PC-3 (cell line): ENCODE data around the gene FMO2. TPM values are rescaled to one million over a fixed set of nuclear protein-coding genes. Genes with fewer than 3 reads are reported as not detected.
"Not testable (repeated sequence)": the region's sequence is repeated elsewhere in the genome, so short reads cannot be mapped to it uniquely, and the experiment has no call there.

Experiments used
- ATAC-seq: fragments of 200-7000 bp; cut with Tn5 transposase; 2 replicates; pipeline ENCODE4 v1.9.1; 2020; ENCODE audit warnings: mild to moderate bottlenecking, moderate library complexity
- BruUV-seq: library from RNA; stranded (reverse); fragments of 400-500 nt; replicated peaks from 2 replicates; lab custom pipeline; 2021; lab: Mats Ljungman, UMichigan
- CTCF ChIA-PET: fragments of 300-600 bp; sonication (Branson Sonifier 250); formaldehyde crosslinking; loops from one replicate; lab custom pipeline; 2022; ENCODE audit warnings: antibody characterized with exemption; lab: Charles Lee
- POLR2A ChIA-PET: fragments of 300-600 bp; sonication (Branson Sonifier 250); formaldehyde crosslinking; loops from one replicate; lab custom pipeline; 2022; ENCODE audit warnings: antibody characterized with exemption; ENCODE audit not compliant: unreplicated experiment; lab: Charles Lee
- DNase-seq: peaks from one replicate; pipeline ENCODE4 v3.0.0-alpha.2; 2015
- H2AFZ ChIP-seq: fragments of 300-600 bp; sonication (generic); 2 replicates; pipeline ENCODE4 v1.6.0; 2016; ENCODE audit warnings: antibody characterized with exemption, low read length
- H3F3A ChIP-seq: fragments of 300-600 bp; sonication (generic); one replicate; pipeline ENCODE4 v1.6.0; 2017; ENCODE audit warnings: antibody characterized with exemption, low read length, control low read depth, mild to moderate bottlenecking; ENCODE audit not compliant: unreplicated experiment
- H3K27ac ChIP-seq: fragments of 300-600 bp; sonication (generic); 2 replicates; pipeline ENCODE4 v1.5.1; 2016; ENCODE audit warnings: mild to moderate bottlenecking, low read length
- H3K27me3 ChIP-seq: fragments of 300-600 bp; sonication (generic); 2 replicates; pipeline ENCODE4 v1.6.1; 2016; ENCODE audit warnings: low read length, mixed read lengths
- H3K36me3 ChIP-seq: fragments of 300-600 bp; sonication (generic); 2 replicates; pipeline ENCODE4 v1.6.1; 2016; ENCODE audit warnings: low read depth, mixed run types, low read length, mixed read lengths
- H3K4me1 ChIP-seq: fragments of 300-600 bp; sonication (generic); 2 replicates; pipeline ENCODE4 v1.5.1; 2016; ENCODE audit warnings: low read length; ENCODE audit not compliant: insufficient read depth
- H3K4me2 ChIP-seq: fragments of 300-600 bp; sonication (generic); 2 replicates; pipeline ENCODE4 v1.6.0; 2016; ENCODE audit warnings: low read length
- H3K4me3 ChIP-seq: fragments of 300-600 bp; sonication (generic); 2 replicates; pipeline ENCODE4 v1.5.1; 2016; ENCODE audit warnings: mild to moderate bottlenecking, low read length, mixed read lengths
- H3K79me2 ChIP-seq: fragments of 300-600 bp; sonication (generic); 2 replicates; pipeline ENCODE4 v1.6.1; 2017; ENCODE audit warnings: low read length, mixed read lengths
- H3K9ac ChIP-seq: fragments of 300-600 bp; sonication (generic); 2 replicates; pipeline ENCODE4 v1.6.0; 2016; ENCODE audit warnings: mild to moderate bottlenecking, low read length
- H3K9me2 ChIP-seq: fragments of 300-600 bp; sonication (generic); replicated peaks from 2 replicates; pipeline ENCODE4 v1.6.1; 2016; ENCODE audit warnings: mixed run types, low read length, mixed read lengths
- H3K9me3 ChIP-seq: fragments of 300-600 bp; sonication (generic); 2 replicates; pipeline ENCODE4 v1.6.1; 2016; ENCODE audit warnings: low read length, mixed read lengths
- H4K20me1 ChIP-seq: fragments of 300-600 bp; sonication (generic); 2 replicates; pipeline ENCODE4 v1.6.1; 2016; ENCODE audit warnings: low read length, mixed read lengths
- EZH2 ChIP-seq: fragments of 300-600 bp; sonication (generic); IDR thresholded peaks from one replicate; pipeline ENCODE4 v1.6.1; 2017; ENCODE audit warnings: antibody characterized with exemption, mild to moderate bottlenecking, low read length; ENCODE audit not compliant: unreplicated experiment
- EZH2phosphoT487 ChIP-seq: fragments of 300-600 bp; sonication (generic); IDR thresholded peaks from 2 replicates; pipeline ENCODE4 v1.6.1; 2018; ENCODE audit warnings: mild to moderate bottlenecking, antibody characterized with exemption, low read length, borderline replicate concordance
- intact Hi-C: fragments of 100-400 bp; cut with micrococcal nuclease; formaldehyde crosslinking; loops from 2 replicates; pipeline ENCODE4 v1.9.0; 2023
- total RNA-seq: library from RNA; depleted of rRNA; stranded (reverse); fragments of >200 nt; gene quantifications from 2 replicates; pipeline ENCODE4 v1.2.3, GENCODE V29; 2014
- TF ChIP-seq, protein P1 (sequence below): fragments of 300-600 bp; sonication (generic); conservative IDR thresholded peaks from 2 replicates; pipeline ENCODE4 v1.5.1; 2017; ENCODE audit warnings: antibody characterized with exemption, low read depth, mild to moderate bottlenecking, low read length

FMO2 gene
- total RNA-seq, 1 experiment from 2014 or later: not detected

DNA sequence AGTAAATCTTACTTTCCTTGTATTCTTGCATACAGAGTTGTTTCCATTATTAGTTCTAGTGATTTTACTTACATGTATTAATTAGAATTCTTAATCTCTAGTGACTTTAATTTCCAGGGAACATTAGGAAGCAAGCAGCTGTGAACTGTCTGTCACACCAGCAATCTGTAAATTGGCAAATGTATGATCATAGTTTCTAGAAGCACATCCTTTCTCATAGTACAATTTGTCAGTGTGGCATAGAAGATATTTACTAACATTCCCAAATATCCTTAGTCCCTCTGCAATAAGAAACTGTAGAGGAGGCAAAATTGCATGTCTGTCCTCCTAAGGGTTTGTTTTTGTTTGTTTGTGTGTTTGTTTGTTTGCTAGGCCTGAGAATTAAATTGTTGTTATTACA lies 46.2 kb downstream of the FMO2 start:
- no peaks in the 10 kb centered on the region for H3K4me1 ChIP-seq
- TF ChIP-seq EZH2 (no peak), EZH2phosphoT487 (no peak)
- TF ChIP-seq, protein P1, sequence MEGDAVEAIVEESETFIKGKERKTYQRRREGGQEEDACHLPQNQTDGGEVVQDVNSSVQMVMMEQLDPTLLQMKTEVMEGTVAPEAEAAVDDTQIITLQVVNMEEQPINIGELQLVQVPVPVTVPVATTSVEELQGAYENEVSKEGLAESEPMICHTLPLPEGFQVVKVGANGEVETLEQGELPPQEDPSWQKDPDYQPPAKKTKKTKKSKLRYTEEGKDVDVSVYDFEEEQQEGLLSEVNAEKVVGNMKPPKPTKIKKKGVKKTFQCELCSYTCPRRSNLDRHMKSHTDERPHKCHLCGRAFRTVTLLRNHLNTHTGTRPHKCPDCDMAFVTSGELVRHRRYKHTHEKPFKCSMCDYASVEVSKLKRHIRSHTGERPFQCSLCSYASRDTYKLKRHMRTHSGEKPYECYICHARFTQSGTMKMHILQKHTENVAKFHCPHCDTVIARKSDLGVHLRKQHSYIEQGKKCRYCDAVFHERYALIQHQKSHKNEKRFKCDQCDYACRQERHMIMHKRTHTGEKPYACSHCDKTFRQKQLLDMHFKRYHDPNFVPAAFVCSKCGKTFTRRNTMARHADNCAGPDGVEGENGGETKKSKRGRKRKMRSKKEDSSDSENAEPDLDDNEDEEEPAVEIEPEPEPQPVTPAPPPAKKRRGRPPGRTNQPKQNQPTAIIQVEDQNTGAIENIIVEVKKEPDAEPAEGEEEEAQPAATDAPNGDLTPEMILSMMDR: no peak
- intact Hi-C loops: no loop called here
- no TSS peak for BruUV-seq
- H3K9ac ChIP-seq: no peak overlapping the region
- ChIA-PET POLR2A (interaction anchor here (0.6 kb wide), 1 partner anchor 23 kb away, joined by 3 read pairs; no protein-coding TSS in a partner anchor), CTCF (no interaction called here)
- H3F3A ChIP-seq: no peaks in the 10 kb centered on the region
- H3K9me3 ChIP-seq: no peaks in the 10 kb centered on the region
- H3K79me2 ChIP-seq: no peaks in the 10 kb centered on the region
- peaks cover 24% of the 10 kb centered on the region for H3K27me3 ChIP-seq
- no peaks in the 10 kb centered on the region for H3K36me3 ChIP-seq
- DNase-seq (no peak), ATAC-seq (no peak)
- no peak overlapping the region for H3K27ac ChIP-seq
- no peak overlapping the region for H2AFZ ChIP-seq
- no peaks in the 10 kb centered on the region for H3K9me2 ChIP-seq
- no peaks in the 10 kb centered on the region for H4K20me1 ChIP-seq
- H3K4me2 ChIP-seq: no peak overlapping the region
- H3K4me3 ChIP-seq: no peak overlapping the region

DNA sequence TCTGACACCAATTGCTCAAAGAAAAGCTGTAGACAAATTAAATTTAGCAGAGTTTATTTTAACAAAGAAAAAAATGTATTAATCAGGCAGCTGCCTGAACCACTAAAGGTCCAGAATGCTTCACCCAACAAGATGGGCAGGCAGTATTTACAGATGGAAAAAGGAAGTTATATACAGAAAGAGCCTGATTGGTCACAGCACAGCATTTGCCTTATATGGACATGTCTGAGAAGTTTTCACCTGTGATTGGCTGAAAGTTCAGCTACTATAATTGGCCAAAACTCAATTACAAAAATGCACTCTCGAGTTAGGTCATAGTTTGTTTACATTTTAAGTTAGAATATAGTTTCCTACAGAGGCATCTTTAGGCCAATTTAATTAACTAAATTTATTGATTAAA lies 48.1 kb downstream of the FMO2 start:
- POLR2A ChIA-PET: no interaction called here
- H3F3A ChIP-seq: no peaks in the 10 kb centered on the region
- H3K9me3 ChIP-seq: no peaks in the 10 kb centered on the region
- no peak for ATAC-seq
- no peak overlapping the region for H3K9ac ChIP-seq
- no peak overlapping the region for H3K4me2 ChIP-seq
- no peak overlapping the region for H3K4me3 ChIP-seq
- peaks cover 28% of the 10 kb centered on the region for H3K27me3 ChIP-seq
- no peak overlapping the region for H3K27ac ChIP-seq
- no peak for DNase-seq
- no peaks in the 10 kb centered on the region for H3K4me1 ChIP-seq
- H2AFZ ChIP-seq: no peak overlapping the region
- TF ChIP-seq, protein P1: no peak
- TF ChIP-seq EZH2 (no peak), EZH2phosphoT487 (no peak)
- no TSS peak for BruUV-seq
- no peaks in the 10 kb centered on the region for H3K36me3 ChIP-seq
- H3K9me2 ChIP-seq: no peaks in the 10 kb centered on the region
- intact Hi-C loops: no loop called here
- H4K20me1 ChIP-seq: no peaks in the 10 kb centered on the region
- CTCF ChIA-PET: no interaction called here
- no peaks in the 10 kb centered on the region for H3K79me2 ChIP-seq

DNA sequence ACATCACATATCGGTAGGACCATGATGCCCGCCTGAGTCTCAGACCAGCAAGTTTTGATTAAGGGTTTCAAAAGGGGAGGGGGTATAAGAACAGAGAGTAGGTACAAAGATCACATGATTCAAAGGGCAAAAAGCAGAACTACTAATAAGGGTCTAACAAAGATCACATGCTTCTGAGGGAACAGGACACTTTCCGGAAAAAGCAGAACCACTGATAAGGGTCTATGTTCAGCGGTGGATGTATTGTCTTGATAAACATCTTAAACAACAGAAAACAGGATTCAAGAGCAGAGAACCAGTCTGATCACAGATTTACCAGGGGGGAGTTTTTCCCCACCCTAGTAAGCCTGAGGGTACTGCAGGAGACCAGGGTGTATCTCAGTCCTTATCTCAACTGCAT lies 51.1 kb downstream of the FMO2 start:
- H4K20me1 ChIP-seq, H3K4me3 ChIP-seq, H3K27ac ChIP-seq, H3K9me2 ChIP-seq, H3K9me3 ChIP-seq, H3K79me2 ChIP-seq, H3F3A ChIP-seq, CTCF ChIA-PET, H3K4me2 ChIP-seq, H3K9ac ChIP-seq, POLR2A ChIA-PET, ATAC-seq, H2AFZ ChIP-seq, intact Hi-C loops, H3K36me3 ChIP-seq, DNase-seq, BruUV-seq, H3K4me1 ChIP-seq: not testable (repeated sequence)
- peaks cover 24% of the 10 kb centered on the region for H3K27me3 ChIP-seq
